Endodermal cell (in vitro differentiated cells): ENCODE measurements around the gene C1QTNF8. TPM values are rescaled to one million over a fixed set of nuclear protein-coding genes. Genes with fewer than 3 reads are reported as not detected.

Experiments
- DNase-seq: peaks from one replicate; pipeline ENCODE4 v3.0.0-alpha.2; 2017
- H3K27ac ChIP-seq: 2 replicates; pipeline ENCODE4 v1.5.1; 2013; ENCODE audit warnings: mild to moderate bottlenecking, low read depth, low read length, moderate library complexity
- H3K27me3 ChIP-seq: 2 replicates; pipeline ENCODE4 v1.6.1; 2013; ENCODE audit warnings: mild to moderate bottlenecking, low read length, moderate library complexity; ENCODE audit not compliant: insufficient read depth, control insufficient read depth, poor library complexity, severe bottlenecking
- H3K36me3 ChIP-seq: 2 replicates; pipeline ENCODE4 v1.7.0; 2013; ENCODE audit warnings: mild to moderate bottlenecking, low read length, moderate library complexity; ENCODE audit not compliant: control insufficient read depth, insufficient read depth
- H3K4me1 ChIP-seq: one replicate; pipeline ENCODE4 v1.7.0; 2013; ENCODE audit warnings: low read length; ENCODE audit not compliant: control insufficient read depth, insufficient read depth
- H3K4me3 ChIP-seq: 2 replicates; pipeline ENCODE4 v1.5.1; 2013; ENCODE audit warnings: mild to moderate bottlenecking, low read length, moderate library complexity
- H3K9ac ChIP-seq: 2 replicates; pipeline ENCODE4 v1.6.1; 2013; ENCODE audit warnings: mild to moderate bottlenecking, low read length, moderate library complexity; ENCODE audit not compliant: poor library complexity, severe bottlenecking; ENCODE audit errors: extremely low read depth
- H3K9me3 ChIP-seq: 2 replicates; pipeline ENCODE4 v1.6.1; 2013; ENCODE audit warnings: mild to moderate bottlenecking, low read length, moderate library complexity; ENCODE audit not compliant: control insufficient read depth
- H3K27ac Mint-ChIP-seq: 2 replicates; pipeline ENCODE4 v1.8.0; 2020; ENCODE audit warnings: mixed read lengths
- H3K27me3 Mint-ChIP-seq: 2 replicates; pipeline ENCODE4 v1.8.0; 2021; ENCODE audit warnings: mild to moderate bottlenecking, mixed read lengths; ENCODE audit not compliant: insufficient read depth
- H3K36me3 Mint-ChIP-seq: 2 replicates; pipeline ENCODE4 v1.8.0; 2020; ENCODE audit warnings: low read depth, mixed read lengths
- H3K4me1 Mint-ChIP-seq: 2 replicates; pipeline ENCODE4 v1.8.0; 2020; ENCODE audit warnings: mixed read lengths
- H3K4me3 Mint-ChIP-seq: 2 replicates; pipeline ENCODE4 v1.8.0; 2020; ENCODE audit warnings: mild to moderate bottlenecking, moderate library complexity, mixed read lengths
- H3K9me3 Mint-ChIP-seq: 2 replicates; pipeline ENCODE4 v1.8.0; 2020; ENCODE audit warnings: mild to moderate bottlenecking, mixed read lengths
- WGBS, 2 experiments: methylation state at CpG; one replicate each; pipeline versions ENCODE4 v1.1.5 to v1.1.7; 2013; ENCODE audit warnings: missing lambda C conversion rate in 2 of 2, mixed read lengths in 1 of 2; ENCODE audit not compliant: insufficient coverage in 1 of 2, insufficient read length in 1 of 2; 5-methylcytosine and 5-hydroxymethylcytosine counted together
- total RNA-seq, 2 donors: library from RNA; stranded (reverse); fragmentation: NEBNext Ultra II Directional in 1 of 2; extraction: Animal tissue kit (Norgen Biotek cat#: 25700) in 1 of 2; gene quantifications; 2 replicates in 1 of 2; 3 replicates in 1 of 2; pipeline ENCODE4 v1.2.1, GENCODE V29; 2021
- TF ChIP-seq, protein P1 (sequence below): fragments of 200-600 bp; sonication (generic); conservative IDR thresholded peaks from 2 replicates; pipeline ENCODE4 v1.5.0; 2021; ENCODE audit warnings: antibody characterized with exemption, mild to moderate bottlenecking

C1QTNF8 gene
- total RNA-seq, 2 donors from 2014 or later: 0.15 to 0.20 TPM

DNA sequence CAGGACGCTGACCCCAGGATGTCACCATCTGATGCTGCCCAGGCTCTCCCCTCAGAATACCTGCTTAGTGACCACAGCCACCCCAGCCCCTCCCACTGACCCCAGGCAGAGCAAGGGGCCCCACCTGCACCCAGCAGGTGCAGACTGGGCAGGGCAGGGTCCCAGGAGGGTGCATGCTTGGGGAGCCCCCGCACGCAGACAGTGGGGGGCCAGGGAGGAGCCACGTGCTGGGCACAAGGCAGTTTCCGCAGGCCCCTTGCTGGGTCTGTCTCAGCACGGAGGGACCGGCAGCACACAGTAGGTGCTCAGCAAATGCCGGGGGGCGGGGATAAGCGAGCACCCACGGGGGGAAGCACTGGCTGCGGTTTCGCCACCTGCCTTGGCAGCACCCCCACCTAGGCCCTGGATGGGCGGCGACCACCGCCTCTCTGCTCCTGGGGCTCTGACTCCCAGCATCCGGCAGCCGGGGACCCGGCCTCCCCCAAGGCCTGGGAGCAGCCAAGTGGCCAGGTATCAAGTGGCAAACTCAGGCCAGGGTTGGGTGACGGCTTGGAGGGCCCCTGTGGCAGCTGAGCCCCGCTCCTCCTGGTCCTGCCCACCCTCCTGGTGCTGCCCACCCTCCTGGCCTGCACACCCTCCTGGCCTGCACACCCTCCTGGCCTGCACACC lies 42.2 kb downstream of the C1QTNF8 start:
- no peak overlapping the region for H3K9ac ChIP-seq
- no peaks in the 10 kb centered on the region for H3K36me3 Mint-ChIP-seq
- no peaks in the 10 kb centered on the region for H3K4me1 Mint-ChIP-seq

DNA sequence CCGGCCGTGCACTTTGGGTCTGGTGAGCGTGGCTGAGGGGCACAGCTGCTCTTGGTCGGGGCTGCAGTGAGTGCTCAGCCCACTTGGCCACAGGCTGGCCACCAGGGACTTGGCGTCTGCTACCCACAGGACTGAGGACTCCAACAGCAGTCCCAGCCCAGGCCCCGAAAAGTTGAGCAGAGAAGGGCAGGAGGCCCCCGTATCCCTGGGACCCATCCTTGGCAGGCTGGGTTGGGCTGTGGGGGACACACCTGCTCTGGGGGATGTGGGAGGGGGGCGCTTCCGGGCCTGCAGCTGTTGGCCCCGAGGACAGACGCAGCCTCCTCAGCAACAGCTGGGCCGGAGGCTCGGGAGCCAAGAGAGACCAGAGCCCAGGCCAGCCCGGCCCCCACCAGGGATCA lies 42.9 kb downstream of the C1QTNF8 start:
- Histone ChIP-seq H3K9ac (no peak overlapping the region), H3K4me3 (no peak overlapping the region), H3K4me1 (no peaks in the 10 kb centered on the region), H3K9me3 (no peaks in the 10 kb centered on the region), H3K36me3 (no peaks in the 10 kb centered on the region), H3K27ac (no peak overlapping the region), H3K27me3 (no peaks in the 10 kb centered on the region)
- Mint-ChIP-seq H3K9me3 (no peaks in the 10 kb centered on the region), H3K27me3 (peaks cover 2% of the 10 kb centered on the region), H3K4me3 (no peak overlapping the region), H3K4me1 (no peaks in the 10 kb centered on the region), H3K27ac (no peak overlapping the region), H3K36me3 (no peaks in the 10 kb centered on the region)
- TF ChIP-seq, protein P1, sequence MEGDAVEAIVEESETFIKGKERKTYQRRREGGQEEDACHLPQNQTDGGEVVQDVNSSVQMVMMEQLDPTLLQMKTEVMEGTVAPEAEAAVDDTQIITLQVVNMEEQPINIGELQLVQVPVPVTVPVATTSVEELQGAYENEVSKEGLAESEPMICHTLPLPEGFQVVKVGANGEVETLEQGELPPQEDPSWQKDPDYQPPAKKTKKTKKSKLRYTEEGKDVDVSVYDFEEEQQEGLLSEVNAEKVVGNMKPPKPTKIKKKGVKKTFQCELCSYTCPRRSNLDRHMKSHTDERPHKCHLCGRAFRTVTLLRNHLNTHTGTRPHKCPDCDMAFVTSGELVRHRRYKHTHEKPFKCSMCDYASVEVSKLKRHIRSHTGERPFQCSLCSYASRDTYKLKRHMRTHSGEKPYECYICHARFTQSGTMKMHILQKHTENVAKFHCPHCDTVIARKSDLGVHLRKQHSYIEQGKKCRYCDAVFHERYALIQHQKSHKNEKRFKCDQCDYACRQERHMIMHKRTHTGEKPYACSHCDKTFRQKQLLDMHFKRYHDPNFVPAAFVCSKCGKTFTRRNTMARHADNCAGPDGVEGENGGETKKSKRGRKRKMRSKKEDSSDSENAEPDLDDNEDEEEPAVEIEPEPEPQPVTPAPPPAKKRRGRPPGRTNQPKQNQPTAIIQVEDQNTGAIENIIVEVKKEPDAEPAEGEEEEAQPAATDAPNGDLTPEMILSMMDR: no peak
- WGBS, 2 experiments: 89 to 91% methylated on average over 6 to 14 of the region's 14 CpGs
- DNase-seq: no peak

More for the DNA sequence above, 42.2 kb downstream of the C1QTNF8 start:
- Histone ChIP-seq H3K4me3 (no peak overlapping the region), H3K4me1 (no peaks in the 10 kb centered on the region), H3K36me3 (no peaks in the 10 kb centered on the region), H3K9me3 (peaks cover under 1% of the 10 kb centered on the region), H3K27ac (no peak overlapping the region), H3K27me3 (no peaks in the 10 kb centered on the region)
- H3K9me3 Mint-ChIP-seq: peaks cover 3% of the 10 kb centered on the region
- no peak overlapping the region for H3K4me3 Mint-ChIP-seq
- WGBS, 2 experiments: 88 to 94% methylated on average over 10 to 21 of the region's 21 CpGs
- TF ChIP-seq, protein P1: no peak
- DNase-seq: no peak
- H3K27ac Mint-ChIP-seq: no peak overlapping the region
- peaks cover 2% of the 10 kb centered on the region for H3K27me3 Mint-ChIP-seq

DNA sequence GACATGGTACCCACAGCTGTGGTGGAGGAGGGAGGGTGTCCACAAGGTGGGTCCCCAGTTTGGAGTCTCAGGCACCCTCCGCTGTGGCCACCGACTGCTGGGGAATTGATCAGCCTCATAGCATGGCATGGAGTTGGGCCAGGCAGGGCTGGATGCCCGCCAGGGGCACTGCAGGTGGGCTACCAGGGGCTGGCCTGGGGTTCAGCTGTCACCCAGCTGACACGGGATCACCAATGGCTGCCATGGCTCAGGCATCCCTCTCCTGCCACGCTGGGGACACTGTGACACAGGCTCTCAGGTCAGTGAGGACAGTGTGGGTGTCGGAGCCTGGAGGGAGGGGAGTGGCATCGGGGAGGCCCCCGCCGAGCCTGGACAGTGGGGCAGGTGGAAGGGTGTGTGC lies 43.3 kb downstream of the C1QTNF8 start:
- Histone ChIP-seq H3K4me1 (no peaks in the 10 kb centered on the region), H3K36me3 (no peaks in the 10 kb centered on the region), H3K27ac (no peak overlapping the region), H3K27me3 (no peaks in the 10 kb centered on the region), H3K9ac (no peak overlapping the region), H3K9me3 (no peaks in the 10 kb centered on the region), H3K4me3 (no peak overlapping the region)
- 91 to 92% methylated on average over 6 to 9 of the region's 9 CpGs for WGBS, 2 experiments
- H3K9me3 Mint-ChIP-seq: no peaks in the 10 kb centered on the region
- no peak for DNase-seq
- TF ChIP-seq, protein P1: no peak
- no peaks in the 10 kb centered on the region for H3K36me3 Mint-ChIP-seq
- no peak overlapping the region for H3K27ac Mint-ChIP-seq
- H3K4me3 Mint-ChIP-seq: no peak overlapping the region
- peaks cover 2% of the 10 kb centered on the region for H3K27me3 Mint-ChIP-seq
- no peaks in the 10 kb centered on the region for H3K4me1 Mint-ChIP-seq
